Activated CD8-positive, alpha-beta memory T cell treated with anti-CD3 and anti-CD28 coated beads, Interleukin-2, amount 50 U/mL, for 24 hours (primary cell): Measurements from ENCODE around the gene SPAG8.

Experiments used
- DNase-seq: peaks from one replicate; pipeline ENCODE4 v3.0.0-alpha.2; 2020; ENCODE audit errors: extremely low read depth

The SPAG8 gene

GRCh38 chr9:35840881-35841644 lies 29.0 kb upstream of the SPAG8 start:
- no peak for DNase-seq

GRCh38 chr9:35839926-35840325 lies 27.9 kb upstream of the SPAG8 start:
- DNase-seq: no peak

DNA sequence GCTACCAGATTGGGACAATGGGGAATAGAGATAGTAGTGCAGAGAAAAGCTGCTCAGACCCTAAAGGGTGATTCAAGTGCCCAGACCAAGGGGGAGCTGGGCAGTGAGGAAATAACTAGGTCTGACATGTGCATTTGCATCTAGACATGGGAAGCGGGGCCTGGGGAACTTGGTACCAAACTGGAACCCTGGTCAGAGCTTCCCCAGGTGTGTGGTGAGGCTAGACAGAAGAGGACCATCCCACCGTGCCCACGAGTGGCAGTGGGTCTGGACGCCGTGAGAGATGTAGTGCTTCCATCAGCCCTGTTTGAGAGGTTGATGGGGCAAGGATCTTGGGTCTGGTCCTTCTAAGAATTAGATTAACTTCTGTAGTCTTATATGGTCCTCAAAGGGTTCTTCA lies 24.5 kb upstream of the SPAG8 start:
- no peak for DNase-seq

GRCh38 chr9:35835766-35836165 lies 23.7 kb upstream of the SPAG8 start:
- no peak for DNase-seq

DNA sequence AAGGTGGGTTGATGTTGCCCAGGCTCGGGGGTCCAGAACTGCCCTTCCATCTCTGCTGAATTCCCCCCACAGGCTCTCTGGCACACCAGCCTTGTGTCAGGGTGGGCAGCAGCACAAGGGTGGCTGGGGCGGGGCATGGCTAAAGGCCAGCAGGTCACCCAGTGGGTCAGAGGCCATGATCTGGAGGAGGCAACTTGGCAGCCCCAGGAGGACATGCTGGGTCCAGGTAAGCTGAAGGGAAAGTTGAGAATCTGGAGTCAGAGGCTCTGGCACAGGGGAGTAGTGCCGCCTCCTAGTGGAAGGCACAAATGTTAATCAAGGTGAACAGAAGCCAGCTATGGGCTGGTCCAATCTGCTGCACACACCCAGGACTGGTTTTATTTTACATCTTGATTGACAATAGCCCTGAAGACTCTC lies 23.2 kb upstream of the SPAG8 start:
- DNase-seq: no peak

DNA sequence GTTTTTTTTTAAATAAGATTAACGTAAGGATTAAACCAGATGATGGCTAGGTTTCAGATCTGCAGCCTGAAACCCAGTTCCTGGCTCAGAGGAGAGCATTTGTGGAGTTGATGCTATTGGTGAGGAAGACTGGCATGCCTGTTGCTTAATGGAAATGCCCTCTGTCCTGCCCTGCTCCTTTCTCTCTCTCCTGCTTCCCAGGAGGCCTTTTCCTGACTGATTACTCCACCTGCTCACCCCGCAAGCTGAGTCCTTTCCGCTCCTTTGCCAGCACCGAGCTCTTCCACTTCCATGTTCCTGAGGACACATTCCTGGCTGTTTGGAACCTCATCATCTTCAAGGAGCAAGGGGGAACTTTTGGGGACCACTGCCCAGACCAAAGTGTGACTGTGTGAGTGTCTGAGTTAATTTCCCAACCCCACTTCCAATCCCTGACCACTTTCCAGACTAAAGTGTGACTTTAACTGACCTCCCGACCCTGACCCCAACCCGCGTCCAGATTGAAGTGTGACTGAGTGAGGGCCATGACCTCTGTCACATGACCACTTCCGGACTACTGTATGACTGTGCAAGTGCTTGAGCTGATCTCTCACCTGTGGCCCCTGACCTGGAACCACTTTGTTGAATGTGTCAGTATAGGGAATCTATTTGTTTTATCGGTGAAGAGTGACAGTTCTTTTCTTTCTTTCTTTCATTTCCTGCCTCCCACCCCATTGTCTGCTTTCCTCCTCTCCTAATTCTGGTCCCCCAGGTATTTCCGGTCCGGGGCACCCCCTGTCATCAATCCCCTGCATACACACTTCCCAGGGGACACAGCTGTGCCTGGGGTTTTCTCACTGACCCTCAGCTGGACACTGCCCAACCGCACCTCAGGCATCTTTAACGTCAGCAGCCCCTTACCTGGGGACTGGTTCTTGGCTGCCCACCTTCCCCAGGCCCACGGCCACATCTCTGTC lies 22.5 kb upstream of the SPAG8 start:
- DNase-seq: no peak

DNA sequence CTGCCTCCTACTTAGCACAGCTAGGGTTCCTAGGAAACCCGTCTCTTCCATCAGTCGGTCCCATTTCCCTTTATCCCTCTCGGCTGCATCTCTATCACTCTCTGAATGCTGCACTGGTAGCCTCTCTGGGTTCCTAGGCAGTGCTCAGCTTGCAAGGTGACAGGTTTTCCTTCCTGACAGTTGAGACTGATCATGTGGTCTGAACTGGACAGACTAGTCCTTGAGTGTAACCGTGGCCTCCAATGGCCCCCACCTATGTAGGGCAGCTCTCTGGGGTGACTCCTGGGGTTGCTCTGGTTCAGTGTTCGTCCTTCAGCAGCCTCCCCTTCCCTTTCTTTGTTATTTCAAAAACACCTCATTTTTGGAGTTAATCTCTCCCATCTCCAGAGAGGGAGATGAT lies 20.8 kb upstream of the SPAG8 start:
- no peak for DNase-seq

- DNase-seq: no peak
Observed at GRCh38 chr9:35831040-35831439, 19.0 kb upstream of the SPAG8 start.

DNA sequence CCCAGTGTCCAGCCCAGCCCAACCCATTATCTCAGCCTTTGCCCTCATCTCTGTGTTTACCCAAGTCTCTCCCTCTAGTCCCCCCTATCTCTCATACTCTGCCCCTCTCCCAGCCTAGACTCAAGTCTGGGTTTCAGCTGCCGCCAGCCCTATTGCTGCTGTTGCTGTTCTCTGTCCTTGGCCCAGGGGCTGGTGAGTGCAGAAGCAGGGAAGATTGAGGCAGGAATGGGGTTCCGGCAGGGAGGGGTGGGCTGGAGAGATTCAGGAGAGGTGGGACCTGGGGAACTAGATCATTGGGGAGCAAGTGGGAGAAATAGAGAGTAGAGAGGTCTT lies 17.7 kb upstream of the SPAG8 start:
- no peak for DNase-seq

DNA sequence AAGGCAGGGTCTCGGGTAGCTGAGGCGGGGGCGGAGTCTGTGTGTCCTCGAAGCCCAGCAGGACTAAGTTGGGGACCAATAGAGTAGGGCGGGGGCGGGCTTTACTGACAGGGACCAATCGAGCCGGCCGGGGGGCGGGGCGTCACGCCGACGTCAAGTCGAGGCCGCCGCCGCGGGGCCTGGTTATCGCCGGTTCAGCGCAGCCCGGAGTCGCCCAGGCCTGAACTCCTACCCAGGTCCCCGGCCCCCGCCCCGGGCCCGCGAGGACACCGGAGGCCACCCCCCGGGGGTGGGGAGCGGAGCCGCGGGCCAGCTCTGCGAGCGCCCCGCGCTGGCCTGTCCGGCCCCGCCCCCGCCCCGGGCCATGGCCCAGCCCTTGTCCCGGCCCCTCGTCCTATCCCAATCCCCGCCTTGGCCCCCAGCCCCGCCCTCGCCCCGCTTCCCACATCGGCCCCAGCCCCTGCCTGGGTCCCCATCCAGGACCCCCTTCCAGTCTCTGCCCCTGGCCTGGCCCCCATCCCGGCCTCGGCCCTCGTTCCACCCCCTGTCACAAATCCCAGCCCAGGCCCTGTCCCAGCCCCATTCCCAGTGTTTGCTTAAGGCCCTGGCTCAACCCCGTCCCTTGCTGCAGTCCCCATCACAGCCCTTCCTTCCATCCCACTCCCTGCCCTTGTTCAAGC lies 17.2 kb upstream of the SPAG8 start, which contains the start of gene TMEM8B:
Gene TMEM8B, plus strand, starts transcription at position 145 of the 680 bp plus-strand sequence. Its CDS starts 220 bp downstream, at position 365.
- DNase-seq: peak; percentile 83

- DNase-seq: no peak
Observed at GRCh38 chr9:35828716-35829083, 16.6 kb upstream of the SPAG8 start, which contains the start of gene FAM221B. FAM221B (minus strand) TSS chr9:35828732; CDS start chr9:35826161, 2,571 bp downstream.

DNA sequence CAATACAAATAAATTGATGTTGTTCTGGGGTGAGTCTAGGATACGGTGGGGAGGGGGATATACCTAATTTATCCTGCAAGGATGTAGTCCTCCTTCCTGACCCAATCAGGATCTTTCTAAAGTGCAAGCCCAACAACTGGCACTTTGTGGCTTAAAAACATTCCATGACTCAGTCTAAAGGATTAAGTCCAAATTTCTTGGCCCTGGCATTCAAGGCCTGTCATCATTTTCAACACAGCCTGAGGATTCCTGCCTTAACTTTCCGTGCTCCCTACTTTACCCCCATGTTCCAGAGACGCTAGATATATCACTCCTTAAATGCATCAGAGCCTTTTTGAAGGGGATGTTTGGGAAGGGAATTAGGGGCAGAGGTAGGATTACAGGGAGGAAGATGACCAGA lies 15.4 kb upstream of the SPAG8 start:
- no peak for DNase-seq

GRCh38 chr9:35826071-35826701 lies 14.1 kb upstream of the SPAG8 start:
- DNase-seq: no peak

DNA sequence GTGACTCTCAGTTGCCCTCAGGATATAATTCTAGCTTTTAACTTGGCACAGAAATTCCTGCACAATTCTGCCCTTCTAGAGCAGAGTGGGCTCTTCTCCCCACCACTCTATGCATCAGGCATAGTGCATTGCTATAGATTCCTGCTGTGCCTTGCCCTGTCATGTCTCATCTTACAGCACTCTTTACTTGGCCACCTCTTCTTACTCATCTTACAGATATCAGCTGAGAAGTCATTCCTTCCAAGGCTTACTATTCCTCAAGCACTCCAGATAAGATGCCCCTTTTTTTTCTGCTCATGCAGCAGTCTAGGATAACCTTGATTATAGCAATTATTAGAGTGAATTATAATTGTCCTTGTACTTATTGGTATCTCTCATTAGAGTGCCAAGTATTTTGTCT lies 10.9 kb upstream of the SPAG8 start:
- no peak for DNase-seq

DNA sequence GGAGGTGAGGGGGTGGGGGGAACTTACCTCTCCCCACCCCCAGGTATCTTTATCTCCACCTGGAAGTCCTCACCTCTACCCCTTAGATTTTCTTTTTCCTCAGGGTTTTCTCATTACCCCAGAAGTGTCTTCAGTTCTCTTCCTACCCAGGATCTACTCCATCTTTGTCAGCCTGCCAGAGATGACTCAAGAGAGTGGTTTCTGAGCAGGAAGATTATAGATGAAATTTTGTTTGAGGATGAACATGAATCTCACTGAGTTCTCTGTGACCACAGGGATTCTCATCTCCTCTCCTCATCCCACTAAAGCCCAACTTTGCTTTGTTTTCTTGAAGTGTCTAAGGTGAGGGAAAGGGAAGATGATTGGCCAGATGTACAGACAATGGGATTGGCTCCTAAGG lies 8.0 kb upstream of the SPAG8 start:
- DNase-seq: no peak

DNA sequence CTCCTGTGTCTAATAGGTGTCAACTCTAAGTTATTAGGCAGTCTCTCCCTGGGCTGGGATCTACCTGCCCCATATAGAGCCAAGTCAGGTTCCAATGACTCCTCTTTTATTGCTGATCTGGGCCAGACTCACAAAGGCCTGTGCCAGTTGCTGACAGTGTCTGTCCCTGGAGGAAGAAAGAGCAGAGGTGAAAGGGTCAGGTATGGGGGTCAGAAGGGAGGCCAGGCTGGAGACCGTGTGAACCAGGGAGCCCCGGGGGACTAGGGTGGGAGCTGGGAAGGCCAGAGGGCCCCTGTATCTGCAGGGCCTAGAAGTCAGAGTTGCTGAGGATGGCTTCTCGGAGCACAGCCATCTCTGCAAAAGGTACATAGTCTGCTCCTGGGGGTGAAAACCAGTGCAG lies 6.3 kb upstream of the SPAG8 start:
- DNase-seq: no peak

- DNase-seq: no peak
Observed at GRCh38 chr9:35816708-35817107, 4.6 kb upstream of the SPAG8 start.

- peak; percentile 94 for DNase-seq
Observed at GRCh38 chr9:35814841-35815543, 2.9 kb upstream of the SPAG8 start, which contains the start of gene HINT2. HINT2 (minus strand) TSS chr9:35815042; CDS start chr9:35814979, 63 bp downstream.

GRCh38 chr9:35814106-35814840 lies 2.2 kb upstream of the SPAG8 start:
- no peak for DNase-seq

GRCh38 chr9:35813434-35814105 lies 1.5 kb upstream of the SPAG8 start:
- DNase-seq: no peak
